Vagina (tissue), 2 donors: Measurements from ENCODE around the gene POLR2E. TPM values are rescaled to one million over a fixed set of nuclear protein-coding genes. Genes with fewer than 3 reads are reported as not detected.
"Not testable (repeated sequence)": the region's sequence is repeated elsewhere in the genome, so short reads cannot be mapped to it uniquely, and the experiment has no call there.

ENCODE experiments used
- DNase-seq, 2 donors: peaks; one replicate each; pipeline ENCODE4 v3.0.0-alpha.2; 2017; ENCODE audit errors: extremely low spot score in 2 of 2
- H3K27ac ChIP-seq: fragments of 200-600 bp; sonication (generic); one replicate; pipeline ENCODE4 v1.5.1; 2019
- H3K27me3 ChIP-seq: fragments of 200-600 bp; sonication (generic); one replicate; pipeline ENCODE4 v1.5.1; 2019
- H3K36me3 ChIP-seq, 2 donors: fragments of 200-600 bp; sonication (generic); one replicate each; pipeline ENCODE4 v1.5.1; 2017 to 2019
- H3K4me1 ChIP-seq: fragments of 200-600 bp; sonication (generic); one replicate; pipeline ENCODE4 v1.5.1; 2019
- H3K4me3 ChIP-seq, 2 donors: fragments of 200-600 bp; sonication (generic); 1 replicate in 1 of 2; 2 replicates in 1 of 2; pipeline ENCODE4 v1.5.1; 2016 to 2019
- H3K9me3 ChIP-seq: fragments of 200-600 bp; sonication (generic); one replicate; pipeline ENCODE4 v1.5.1; 2019
- CTCF ChIP-seq, 3 experiments: fragments of 450-650 bp in 2 of 3; fragments of 200-600 bp in 1 of 3; sonication (generic) in 1 of 3; IDR thresholded peaks; one replicate each; pipeline ENCODE4 v1.5.1; 2017 to 2019; ENCODE audit warnings: antibody characterized with exemption in 3 of 3, mild to moderate bottlenecking in 2 of 3, moderate library complexity in 2 of 3
- POLR2A ChIP-seq, 2 donors: fragments of 450-650 bp; IDR thresholded peaks; one replicate each; pipeline ENCODE4 v1.6.1; 2017; ENCODE audit warnings: antibody characterized with exemption in 2 of 2, mild to moderate bottlenecking in 2 of 2, moderate library complexity in 2 of 2
- POLR2AphosphoS5 ChIP-seq, 2 donors: sonication (generic); formaldehyde crosslinking; IDR thresholded peaks; one replicate each; pipeline ENCODE4 v1.9.0; 2017; ENCODE audit warnings: antibody characterized with exemption in 2 of 2, mild to moderate bottlenecking in 2 of 2, low read depth in 1 of 2; ENCODE audit not compliant: insufficient read depth in 1 of 2
- intact Hi-C: fragments of 100-400 bp; cut with DNase I; formaldehyde crosslinking; loops from one replicate; pipeline ENCODE4 v1.15.1; 2023
- total RNA-seq: library from RNA; depleted of rRNA; stranded (reverse); fragments of >200 nt; gene quantifications from one replicate; pipeline ENCODE4 v1.2.3, GENCODE V29; 2016

The POLR2E gene
- total RNA-seq, 1 donor from 2014 or later = 83.7 TPM

DNA sequence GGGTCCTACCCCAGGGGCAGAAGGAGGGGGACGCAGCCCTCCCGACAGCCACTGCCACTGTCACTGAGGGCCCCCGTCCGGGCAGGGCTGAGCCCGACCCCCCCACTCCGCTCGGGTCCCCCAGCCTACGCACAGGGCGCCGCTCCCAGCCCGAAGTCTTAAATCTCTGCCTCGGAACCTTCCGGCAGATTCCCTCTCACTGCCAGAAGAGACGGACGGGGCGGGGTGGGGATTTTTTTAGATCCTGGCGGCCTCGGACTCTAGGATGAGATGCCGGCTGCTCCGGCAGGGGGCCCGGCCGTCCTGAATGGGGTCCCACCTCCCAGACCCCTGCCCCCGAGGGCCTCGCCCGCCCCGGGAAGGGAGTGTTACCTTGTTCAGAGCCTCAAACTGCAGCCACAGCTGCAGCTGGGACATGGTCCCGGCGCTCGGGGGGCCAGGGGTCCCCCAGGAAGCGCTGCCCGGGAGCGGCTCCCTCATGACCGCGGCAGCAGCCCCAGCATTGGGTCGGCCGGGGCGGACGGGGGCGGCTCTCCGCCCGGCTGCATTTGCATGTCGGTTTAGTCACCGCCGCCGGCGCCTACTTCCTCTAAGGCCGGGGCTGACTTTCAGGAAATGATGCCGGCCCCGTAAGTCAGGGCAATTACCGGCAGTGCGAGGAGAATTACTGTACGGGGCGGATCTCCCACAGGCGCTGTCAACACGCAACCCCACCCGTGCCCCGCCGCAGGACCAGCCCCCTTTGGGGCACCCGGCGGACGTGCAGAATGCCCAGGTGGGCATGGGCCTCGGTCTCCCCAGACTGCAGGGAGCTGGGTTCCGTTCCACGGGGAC is 36.8 kb upstream of the POLR2E start:
- Histone ChIP-seq H3K27me3 (no peaks in the 10 kb centered on the region), H3K36me3 (peaks cover 0 to 5% of the 10 kb centered on the region in 2 donors), H3K27ac (peak overlapping the region; percentile 87), H3K9me3 (no peaks in the 10 kb centered on the region), H3K4me3 (peak overlapping the region; percentile 67 to 73), H3K4me1 (peaks cover 92% of the 10 kb centered on the region)
- intact Hi-C loops = loop anchor here (5.0 kb wide), 1 partner anchor 40 kb away; the partner anchor contains the start of gene SBNO2
- DNase-seq = no peak
- peak in 1 of 2 donors; percentile 9 for TF ChIP-seq POLR2A (IDR thresholded peaks at IDR 0.05)
- peak; percentile 58 to 82 for TF ChIP-seq POLR2AphosphoS5 (IDR thresholded peaks at IDR 0.05; ENCODE audit: insufficient read depth in 1 of 2, low read depth in 1 of 2)
- no peak for TF ChIP-seq CTCF (IDR thresholded peaks at IDR 0.05)

DNA sequence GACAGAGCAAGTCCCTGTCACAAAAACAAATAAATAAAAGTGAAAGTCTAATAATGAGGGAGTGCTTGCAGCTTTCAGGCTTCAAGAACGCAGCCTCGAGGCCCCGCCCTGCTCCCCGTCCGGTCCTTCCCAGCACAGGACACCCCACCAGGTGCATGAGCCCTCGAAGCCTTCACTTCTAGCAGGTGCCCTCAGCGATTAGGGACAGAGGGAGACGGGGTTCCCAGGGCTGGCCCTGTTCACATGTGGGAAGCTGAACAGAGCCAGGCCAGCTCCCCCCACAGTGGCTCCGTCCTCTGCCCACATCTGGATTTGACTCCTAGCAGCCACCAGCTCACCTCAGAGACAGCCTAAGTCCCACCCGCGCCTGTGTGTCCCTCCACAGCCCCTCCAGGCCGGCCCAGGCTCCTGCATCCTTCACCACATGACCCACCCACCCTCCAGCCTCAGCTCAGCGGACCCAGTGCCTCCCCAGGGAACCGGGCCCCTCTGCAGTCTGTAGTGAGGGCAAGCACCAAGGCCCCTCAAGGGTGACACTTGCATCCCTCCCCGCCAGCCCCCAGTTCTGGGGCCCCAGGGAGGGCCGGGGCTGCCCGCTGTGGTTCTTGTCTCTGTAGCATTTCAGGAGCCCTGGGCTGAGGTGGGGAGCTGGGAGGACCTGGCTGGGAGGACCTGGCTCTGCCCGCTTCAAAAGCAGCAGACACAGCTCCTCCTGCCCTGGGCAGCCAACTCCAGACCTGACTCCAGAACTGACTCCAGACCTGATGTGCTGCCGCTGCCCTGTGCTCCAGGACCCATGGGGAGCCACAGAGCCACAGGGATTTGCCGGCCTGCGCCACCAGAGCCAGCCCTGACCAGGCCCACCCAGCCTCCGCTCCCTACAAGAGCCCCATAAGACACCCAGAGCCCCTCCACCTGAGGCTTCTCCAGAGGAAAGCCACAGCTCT is 35.9 kb upstream of the POLR2E start:
- intact Hi-C loops = loop anchor here (5.0 kb wide), 1 partner anchor 41 kb away; the partner anchor contains the start of gene SBNO2
- peaks cover 0 to 14% of the 10 kb centered on the region in 2 donors for H3K36me3 ChIP-seq
- no peak for DNase-seq
- peaks cover 83% of the 10 kb centered on the region for H3K4me1 ChIP-seq
- no peaks in the 10 kb centered on the region for H3K9me3 ChIP-seq
- TF ChIP-seq CTCF (IDR thresholded peaks at IDR 0.05) = no peak
- TF ChIP-seq POLR2AphosphoS5 (IDR thresholded peaks at IDR 0.05; ENCODE audit: insufficient read depth in 1 of 2, low read depth in 1 of 2) = no peak
- TF ChIP-seq POLR2A (IDR thresholded peaks at IDR 0.05) = no peak
- H3K4me3 ChIP-seq = peak overlapping the region; percentile 67 to 73
- H3K27me3 ChIP-seq = no peaks in the 10 kb centered on the region
- H3K27ac ChIP-seq = peak overlapping the region; percentile 87

GRCh38 chr19:1129535-1129934 is 34.4 kb upstream of the POLR2E start:
- no peaks in the 10 kb centered on the region for H3K9me3 ChIP-seq
- TF ChIP-seq CTCF (IDR thresholded peaks at IDR 0.05) = no peak
- TF ChIP-seq POLR2A (IDR thresholded peaks at IDR 0.05) = no peak
- H3K4me1 ChIP-seq = peaks cover 68% of the 10 kb centered on the region
- H3K27me3 ChIP-seq = no peaks in the 10 kb centered on the region
- H3K27ac ChIP-seq = no peak overlapping the region
- H3K36me3 ChIP-seq = peaks cover 0 to 17% of the 10 kb centered on the region in 2 donors
- H3K4me3 ChIP-seq = no peak overlapping the region
- intact Hi-C loops = no loop called here
- DNase-seq = no peak

GRCh38 chr19:1129084-1129483 is 33.9 kb upstream of the POLR2E start:
- H3K27me3 ChIP-seq, H3K27ac ChIP-seq, H3K4me3 ChIP-seq, H3K9me3 ChIP-seq, DNase-seq, intact Hi-C loops: not testable (repeated sequence)
- peaks cover 64% of the 10 kb centered on the region for H3K4me1 ChIP-seq
- H3K36me3 ChIP-seq = peaks cover 0 to 21% of the 10 kb centered on the region in 2 donors

DNA sequence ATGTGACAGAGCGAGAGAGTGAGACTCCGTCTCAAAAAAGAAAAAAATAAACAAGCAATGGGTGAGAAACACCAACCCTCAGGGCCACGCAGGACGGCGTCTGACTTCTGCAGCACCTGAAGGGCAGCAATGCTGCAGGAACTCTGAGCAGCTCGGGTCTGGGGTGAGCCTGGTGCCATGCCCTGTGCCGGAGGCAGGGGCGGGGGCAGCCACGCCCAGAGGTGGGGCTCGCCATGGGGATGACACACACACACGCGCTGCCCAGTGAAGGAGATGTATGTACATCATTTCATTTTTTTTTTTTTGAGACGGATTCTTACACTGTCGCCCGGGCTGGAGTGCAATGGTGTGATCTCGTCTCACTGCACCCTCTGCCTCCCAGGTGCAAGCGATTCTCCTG is 32.9 kb upstream of the POLR2E start:
- intact Hi-C loops = no loop called here
- Histone ChIP-seq H3K9me3 (no peaks in the 10 kb centered on the region), H3K4me3 (no peak overlapping the region), H3K27me3 (no peaks in the 10 kb centered on the region), H3K4me1 (peaks cover 54% of the 10 kb centered on the region), H3K27ac (no peak overlapping the region), H3K36me3 (peaks cover 0 to 31% of the 10 kb centered on the region in 2 donors)
- no peak for TF ChIP-seq POLR2A (IDR thresholded peaks at IDR 0.05)
- no peak for TF ChIP-seq POLR2AphosphoS5 (IDR thresholded peaks at IDR 0.05; ENCODE audit: insufficient read depth in 1 of 2, low read depth in 1 of 2)
- no peak for TF ChIP-seq CTCF (IDR thresholded peaks at IDR 0.05)
- no peak for DNase-seq
